NCI-H524 treated with DMSO at 0.1 percent for 48 hours (cell line): ENCODE data around the gene ANKIB1.
"Not testable (repeated sequence)": the region's sequence is repeated elsewhere in the genome, so short reads cannot be mapped to it uniquely, and the experiment has no call there.

Source experiments
- DNase-seq: peaks from one replicate; lab custom pipeline; 2025; lab: John Stamatoyannopoulos, UW

ANKIB1 gene

DNA sequence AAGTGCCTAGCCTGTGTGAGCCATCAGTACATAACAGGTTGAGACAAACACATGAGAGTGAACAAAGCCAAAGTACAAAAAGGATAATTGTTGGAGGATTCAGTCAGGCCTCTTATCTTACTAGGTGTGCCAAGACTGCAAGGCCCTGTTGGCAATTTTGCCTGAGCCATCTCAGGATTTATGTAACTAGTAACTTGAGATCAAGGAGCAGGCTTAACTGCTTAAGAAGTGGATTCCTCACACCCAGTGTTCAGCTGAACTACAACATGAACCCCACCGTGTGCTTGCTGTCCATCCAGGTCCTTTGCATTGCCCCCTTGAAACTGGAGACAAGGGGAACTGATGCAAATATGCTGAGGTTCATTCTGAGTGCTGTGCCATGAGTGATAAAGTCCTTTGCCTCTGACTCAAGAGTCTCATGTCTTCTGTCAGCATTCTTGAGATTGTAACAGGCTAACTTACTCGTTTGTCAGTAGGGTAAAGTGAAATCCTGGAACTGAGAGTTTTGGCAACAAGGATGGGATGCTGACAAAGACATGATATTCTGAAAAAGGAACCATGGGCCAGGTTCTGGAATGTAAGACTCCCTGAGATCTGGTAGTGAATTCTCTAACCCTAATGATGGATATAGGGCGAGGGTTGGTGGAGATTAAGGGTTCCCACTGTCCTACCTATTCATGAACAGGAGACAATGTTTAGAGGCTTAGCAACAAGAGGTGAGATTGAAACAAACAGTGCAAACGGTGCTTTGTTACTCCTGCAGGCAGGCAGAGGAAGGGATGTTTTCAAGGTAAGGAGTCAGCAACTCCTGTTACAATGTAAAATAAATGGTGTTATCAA, 157.4 kb downstream of the ANKIB1 start:
- DNase-seq = no peak

DNA sequence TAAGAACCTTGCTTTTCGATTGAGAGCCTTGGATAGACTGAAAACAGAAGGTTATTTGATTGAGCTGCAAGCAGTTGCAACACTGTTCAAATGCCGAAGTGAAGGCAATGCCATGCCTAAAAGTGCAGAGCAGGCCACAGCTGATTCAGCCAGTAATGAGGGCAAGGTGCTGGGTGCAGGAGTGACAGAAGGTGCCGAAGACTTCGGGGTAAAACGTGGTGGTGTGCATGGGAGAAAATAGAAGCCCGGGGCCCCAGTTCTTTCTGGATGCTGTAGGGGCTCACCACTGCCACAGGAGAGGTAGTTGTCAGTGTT, 157.9 kb downstream of the ANKIB1 start:
- DNase-seq = no peak

DNA sequence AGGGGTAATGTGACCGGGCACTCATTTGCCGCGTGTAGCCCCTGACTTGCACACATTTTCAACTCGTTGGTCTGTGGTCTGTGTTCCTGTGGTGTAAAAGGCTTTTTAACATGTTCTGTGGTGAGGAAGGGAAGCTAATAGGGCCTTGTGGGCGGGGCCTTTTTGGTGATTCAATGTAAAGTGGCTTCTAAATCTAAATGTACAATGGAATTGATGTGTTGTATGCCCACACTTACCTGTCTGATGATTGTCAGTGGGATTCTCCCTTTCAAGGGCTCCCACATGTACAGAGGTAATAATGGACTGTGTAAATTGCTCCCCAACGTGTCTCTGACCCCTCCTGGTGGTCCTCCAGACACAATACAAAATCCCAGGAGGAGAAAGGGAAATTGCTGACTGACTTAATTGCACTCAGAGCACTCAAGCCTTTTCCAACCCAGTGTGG, 158.4 kb downstream of the ANKIB1 start:
- no peak for DNase-seq

DNA sequence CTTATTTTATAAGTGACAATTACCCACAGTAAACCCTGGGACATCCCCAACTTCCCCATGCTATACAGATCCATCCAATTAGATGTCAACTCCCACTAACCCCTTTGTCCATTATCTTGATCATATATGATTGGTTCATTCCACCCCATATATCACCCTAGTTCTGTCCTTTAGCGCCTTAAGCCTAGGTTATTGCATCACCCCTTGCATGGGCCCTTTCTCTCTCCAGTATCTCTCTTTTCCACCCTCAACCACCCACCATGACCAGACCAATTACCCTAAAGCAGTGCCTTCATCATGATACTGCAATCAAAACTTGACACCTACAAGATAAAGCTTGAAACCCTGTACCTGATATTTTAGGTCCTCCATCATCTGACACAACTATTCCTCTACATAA, 163.6 kb downstream of the ANKIB1 start:
- DNase-seq = no peak

DNA sequence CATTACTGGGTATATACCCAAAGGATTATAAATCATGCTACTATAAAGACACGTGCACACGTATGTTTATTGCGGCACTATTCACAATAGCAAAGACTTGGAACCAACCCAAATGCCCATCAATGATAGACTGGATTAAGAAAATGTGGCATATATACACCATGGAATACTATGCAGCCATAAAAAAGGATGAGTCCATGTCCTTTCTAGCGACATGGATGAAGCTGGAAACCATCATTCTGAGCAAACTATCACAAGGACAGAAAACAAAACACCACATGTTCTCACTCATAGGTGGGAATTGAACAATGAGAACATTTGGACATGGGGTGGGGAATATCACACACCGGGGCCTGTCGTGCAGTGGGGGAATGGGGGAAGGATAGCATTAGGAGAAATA, 164.4 kb downstream of the ANKIB1 start:
- DNase-seq = not testable (repeated sequence)

DNA sequence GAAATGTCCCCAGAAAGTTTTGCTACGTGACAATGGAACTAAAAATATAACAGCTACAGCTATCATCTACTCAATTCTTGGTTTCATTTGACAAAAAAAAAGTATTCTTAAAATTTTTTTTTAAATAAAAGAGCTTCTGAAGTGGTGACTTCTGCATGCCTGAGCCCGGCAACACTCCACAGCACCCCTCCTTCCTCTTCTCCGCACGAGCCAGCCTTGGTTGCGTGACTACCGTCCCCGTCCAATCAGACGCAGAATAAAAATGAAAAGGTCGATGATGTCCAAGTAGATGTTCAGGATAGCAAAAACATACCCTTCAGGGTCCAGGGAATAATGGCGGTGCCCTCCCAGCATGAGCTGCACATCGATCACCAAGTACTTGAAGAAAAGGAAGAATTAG, 167.0 kb downstream of the ANKIB1 start:
- no peak for DNase-seq

DNA sequence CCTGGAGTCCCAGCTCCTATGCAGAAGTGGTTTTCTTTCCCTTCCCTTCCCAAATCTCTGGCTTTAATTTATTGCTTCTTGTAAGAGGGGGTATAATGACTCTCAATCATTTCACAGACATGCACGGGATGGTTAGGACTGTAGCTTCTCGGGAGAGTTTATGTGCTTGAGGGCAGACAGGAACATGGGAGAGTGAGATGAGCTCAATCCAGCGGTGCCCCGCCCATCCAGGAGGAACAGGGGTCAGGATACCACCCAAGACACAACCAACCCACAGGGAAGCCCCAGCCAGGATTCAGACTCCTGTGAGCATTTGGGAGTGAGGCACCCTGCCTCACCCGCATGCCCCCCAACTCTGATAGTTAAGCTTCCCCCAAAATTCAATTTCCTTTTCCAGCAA, 167.8 kb downstream of the ANKIB1 start:
- no peak for DNase-seq

DNA sequence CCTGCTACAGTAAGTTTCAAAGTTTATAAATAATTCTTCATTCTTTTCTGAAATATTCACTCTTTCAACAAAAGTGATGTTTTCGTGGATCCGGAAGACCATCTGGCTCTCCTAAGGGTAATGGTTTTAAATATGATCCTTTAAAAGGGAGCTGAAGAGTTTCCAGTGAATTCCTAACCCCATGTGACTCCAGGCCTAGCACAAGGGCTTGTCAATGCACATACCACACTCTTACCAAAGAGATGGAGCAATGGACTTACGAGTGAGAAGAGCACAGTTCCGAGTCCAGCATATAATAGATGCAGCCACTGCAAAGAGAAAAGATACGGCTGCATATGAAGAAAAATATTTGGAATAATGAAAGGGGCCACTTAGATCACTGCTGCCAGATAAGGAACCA, 169.5 kb downstream of the ANKIB1 start:
- DNase-seq = no peak

DNA sequence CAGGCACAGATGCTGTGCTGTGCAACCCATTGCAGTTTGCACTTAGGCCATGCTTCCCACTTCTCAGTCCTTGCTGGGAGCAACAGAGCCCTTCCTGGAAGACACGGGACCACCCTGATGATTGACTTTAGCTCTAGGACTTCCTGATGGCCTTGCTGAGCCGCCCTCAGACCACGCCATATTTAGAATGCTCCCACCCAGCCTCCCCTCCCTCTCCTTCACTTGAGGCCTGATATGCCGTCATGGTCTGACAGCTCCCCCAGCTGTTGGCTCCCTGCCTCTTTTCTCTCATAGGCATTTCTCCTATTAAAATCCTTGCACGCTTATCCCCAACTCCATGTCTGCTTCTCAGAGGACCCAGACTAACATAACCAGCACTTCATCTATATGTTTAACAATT, 172.1 kb downstream of the ANKIB1 start:
- DNase-seq = no peak

DNA sequence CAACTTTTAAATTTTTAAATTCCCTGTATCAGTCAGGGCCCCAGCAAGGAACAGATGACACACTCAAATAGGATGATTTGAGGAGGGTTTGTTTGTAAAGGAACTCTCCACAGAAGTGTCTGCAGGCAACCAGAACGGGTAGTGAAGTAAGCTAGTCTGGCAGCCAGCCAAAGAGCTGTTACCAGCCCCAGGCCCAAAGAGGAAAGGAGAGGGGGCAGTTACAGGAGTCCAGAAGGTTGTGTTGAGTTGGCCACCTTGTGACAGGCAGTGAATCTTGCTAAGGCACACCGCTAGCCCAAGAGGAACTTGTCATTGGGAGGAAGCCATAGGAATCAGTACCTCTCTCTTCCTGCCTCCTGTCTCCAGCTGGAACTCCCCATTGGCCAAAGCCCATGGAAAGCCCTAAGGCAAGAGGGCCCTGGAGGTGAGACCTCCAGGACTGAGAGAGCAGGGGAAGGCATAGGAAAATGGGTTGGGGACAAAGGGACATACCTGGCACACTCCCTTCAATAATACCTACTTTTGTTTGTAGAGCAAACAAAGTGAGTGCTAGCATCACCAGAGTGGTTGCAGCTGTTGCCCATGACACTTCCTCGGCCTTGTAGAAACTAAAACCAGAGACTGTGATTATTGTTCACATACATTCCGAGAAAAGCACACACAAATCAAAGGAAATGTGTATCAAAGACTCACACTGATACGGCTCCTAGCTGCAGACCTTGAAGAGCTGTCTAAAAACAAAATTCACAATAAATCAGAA, 176.1 kb downstream of the ANKIB1 start:
- DNase-seq = peak; percentile 11

DNA sequence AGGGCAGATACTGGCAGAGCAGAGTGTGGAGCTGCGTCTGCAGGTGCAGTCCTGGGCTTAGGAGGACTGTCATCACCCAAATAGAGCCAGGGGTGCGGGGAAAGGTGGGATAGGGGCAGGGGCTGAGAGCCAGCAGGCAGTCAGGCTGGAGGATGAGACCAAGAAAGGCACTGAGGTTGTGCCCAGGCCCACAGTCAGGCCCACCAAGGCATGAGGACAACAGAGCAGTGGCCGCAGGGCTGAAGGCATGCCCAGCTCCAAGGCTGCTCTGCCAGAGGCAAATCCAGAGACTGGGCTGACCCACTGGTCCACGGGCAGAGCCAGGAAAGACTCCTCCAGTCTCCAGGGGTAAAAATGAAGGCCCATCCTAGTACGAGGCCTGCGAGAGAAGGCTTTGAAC, 177.2 kb downstream of the ANKIB1 start:
- no peak for DNase-seq

DNA sequence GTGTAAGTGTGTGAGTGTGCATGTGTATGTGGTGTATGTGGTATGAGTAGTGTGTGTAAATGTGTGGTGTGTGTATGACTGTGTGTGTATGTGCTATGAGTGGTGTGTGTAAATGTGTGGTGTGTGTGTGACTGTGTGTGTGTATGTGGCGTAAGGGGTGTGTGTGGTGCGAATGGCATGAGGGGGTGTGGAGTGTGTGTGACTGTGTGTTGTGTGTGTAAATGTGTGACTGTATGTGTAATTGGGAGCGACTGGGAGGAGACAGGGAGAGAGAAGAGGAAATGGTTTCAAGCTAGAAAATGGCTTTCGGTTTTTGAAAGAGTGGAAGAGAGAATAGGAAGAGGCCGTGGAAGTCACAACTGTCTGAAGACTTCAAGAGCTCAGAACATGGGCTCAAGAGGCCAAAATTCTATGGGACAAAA, 177.9 kb downstream of the ANKIB1 start:
- DNase-seq = no peak

DNA sequence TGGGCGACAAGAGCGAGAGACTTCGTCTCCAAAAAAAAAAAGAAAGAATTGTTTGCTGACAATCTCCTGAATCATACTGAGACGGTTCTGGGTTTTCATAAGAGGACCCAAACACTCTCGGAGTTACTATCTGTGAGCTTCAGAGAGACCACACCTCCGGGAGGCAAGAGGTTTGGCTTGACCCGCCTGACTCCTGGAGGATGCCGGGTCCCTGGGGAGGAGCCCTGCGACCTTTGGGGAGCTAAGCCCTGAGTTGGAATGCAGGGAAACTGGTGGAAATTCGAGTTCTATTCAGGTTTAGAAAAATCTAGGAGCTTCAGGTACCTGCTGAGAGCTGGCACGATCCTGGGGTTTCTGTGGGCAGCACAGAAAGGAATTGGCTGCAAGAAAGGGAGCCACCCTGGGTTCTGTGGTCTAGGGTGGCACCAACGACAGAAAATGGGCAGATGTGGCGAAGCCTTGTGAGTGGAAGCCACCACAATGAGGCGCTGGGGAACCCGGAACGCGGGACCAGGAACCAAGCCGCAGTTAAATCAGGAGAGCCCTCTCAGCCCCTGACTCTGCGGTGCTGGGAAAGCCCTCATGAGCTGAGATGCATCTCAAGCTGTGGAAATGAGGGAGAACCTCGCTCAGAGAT, 179.7 kb downstream of the ANKIB1 start:
- no peak for DNase-seq

DNA sequence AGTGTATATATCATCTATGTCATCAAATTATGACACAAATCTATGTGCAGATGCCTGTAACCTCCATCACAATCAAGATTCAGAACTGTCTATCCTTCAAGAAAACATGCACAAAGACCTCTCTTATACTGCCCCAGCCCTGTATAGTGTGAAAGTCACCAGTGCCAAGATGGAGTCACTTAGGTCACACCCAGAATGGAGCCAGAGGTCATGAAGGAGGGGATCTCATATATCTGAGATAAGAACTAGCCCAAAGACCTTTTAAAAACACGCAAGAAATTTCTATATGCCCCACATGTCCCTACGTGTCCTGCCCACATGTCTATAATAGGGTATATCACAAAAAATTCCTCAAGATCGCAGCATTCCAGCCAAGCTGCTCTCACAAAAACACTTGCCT, 181.4 kb downstream of the ANKIB1 start:
- no peak for DNase-seq

DNA sequence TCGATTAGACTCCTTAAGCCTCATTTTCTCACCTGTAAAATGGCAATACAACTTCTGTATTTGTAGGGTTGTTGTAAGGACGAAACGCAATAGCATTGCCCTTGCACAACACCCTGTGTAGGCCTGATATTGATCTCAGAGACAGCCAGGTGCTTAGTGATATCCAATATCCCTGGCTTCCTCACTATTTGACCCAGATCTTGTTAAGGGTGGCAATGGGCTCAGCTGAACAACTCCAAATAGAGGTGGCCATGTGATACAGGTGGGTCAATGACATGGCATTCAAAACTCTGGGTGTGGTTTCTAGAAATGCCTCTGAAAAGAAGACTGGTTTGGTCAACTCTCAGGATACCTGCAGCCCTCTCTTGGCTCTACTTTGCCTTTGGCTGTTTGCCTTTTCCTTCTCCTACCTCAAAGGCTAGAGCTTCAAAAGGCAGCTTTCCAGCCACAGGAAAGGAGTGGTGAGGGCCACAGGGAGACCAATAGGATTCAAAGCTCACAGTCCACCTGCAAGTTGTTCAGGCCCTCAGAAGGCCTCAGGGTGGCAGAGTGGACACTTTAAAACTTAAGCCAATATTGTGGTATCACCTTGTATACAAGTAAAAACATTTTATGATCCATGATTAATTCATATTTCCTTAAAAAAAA, 186.6 kb downstream of the ANKIB1 start:
- no peak for DNase-seq

DNA sequence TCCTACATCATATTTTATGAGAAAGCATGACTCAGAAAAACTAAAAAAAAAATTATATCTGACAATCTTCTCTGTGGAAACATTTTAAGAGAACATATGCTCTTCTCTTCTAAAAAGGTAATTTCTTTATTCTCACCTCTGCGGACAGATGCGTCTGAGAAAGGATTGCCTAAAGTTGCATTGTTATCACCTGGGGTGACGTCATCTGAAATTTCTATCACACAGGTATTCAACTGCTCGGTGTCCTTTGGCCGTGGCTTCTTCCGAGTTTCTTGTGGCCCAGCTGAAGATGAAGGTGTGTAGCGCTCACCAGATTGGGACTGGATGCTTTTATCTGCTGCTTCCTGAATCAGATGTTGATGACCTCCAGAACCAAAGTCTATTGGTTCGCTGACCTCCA, 187.2 kb downstream of the ANKIB1 start:
- no peak for DNase-seq

DNA sequence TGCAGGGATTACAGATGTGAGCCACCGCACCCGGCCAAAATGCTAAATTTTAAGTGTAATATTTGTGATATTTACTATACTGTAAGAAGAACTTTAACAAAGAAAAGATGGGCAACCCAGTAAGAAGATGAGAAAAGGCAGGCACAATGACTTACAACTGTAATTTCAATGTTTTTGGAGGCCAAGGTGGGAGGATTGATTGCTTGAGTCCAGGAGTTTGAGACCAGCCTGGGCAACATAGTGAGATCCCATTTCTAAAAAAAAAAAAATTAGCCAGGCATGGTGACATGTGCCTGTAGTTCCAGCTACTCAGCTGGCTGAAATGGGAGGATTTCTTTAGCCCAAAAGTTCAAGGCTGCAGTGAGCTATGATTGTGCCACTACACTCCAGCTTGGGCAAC, 189.8 kb downstream of the ANKIB1 start:
- no peak for DNase-seq

DNA sequence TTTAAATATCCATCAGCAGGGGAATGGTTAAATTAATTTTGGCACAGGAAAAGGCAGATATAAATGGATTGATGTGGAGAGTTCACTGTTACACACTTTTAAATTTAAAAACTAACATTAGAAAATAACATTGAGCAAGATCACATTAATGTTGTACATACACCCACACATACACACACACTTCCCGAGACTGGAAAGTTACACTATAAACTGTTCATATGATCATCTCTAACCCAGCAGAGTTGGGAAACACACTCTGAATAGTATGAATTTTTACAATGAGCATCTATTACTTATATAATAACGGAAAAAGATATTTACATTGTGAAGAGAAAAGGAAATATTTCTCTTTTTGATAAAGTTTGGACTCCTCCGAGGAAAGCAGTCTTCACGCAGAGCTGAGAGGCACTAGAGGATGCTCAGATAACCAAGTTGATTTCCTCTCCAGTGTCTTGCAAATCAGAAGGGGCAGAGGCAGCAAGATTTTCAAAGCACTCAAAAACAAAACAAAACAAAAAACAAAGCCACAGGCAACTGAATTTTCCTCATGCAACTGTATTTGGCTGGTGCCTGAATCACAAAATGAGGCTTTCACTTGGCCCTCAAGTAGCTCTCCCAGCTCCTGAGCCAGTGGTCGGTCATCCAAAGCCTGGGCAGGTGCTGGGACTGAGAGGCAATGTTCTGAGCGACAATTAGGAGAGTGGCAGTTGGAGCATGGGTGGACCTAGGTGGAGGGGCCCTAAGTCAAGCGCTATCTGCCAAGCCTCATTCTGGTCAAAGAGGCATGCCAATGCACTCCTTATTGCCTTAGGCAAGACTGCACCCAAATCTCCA, 191.1 kb downstream of the ANKIB1 start:
- no peak for DNase-seq

DNA sequence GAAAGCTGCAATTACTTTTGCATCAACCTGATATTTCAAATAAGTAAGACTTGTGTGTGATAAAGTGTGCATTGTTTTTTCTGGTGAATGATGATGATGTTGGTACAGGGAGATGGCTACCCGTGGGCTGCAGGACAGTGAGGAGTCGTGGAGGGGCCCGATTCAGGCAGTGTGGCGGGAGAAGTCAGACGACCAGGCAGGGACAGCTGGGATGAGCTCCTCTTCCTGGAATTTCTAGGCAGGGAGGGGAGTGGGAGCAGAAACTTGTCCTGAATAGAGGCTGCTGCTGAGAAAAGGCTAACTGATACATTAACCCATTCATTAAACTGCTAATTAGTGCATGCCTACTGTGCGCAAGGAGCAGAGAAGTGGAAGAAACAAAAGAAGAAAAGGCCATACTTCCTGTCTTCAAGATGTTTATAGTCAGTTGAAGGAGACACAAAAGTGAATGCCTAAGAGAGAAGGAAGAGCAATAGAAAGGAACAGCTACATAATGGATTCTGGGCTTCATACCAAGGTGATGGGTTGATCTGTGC, 192.2 kb downstream of the ANKIB1 start:
- DNase-seq = no peak

DNA sequence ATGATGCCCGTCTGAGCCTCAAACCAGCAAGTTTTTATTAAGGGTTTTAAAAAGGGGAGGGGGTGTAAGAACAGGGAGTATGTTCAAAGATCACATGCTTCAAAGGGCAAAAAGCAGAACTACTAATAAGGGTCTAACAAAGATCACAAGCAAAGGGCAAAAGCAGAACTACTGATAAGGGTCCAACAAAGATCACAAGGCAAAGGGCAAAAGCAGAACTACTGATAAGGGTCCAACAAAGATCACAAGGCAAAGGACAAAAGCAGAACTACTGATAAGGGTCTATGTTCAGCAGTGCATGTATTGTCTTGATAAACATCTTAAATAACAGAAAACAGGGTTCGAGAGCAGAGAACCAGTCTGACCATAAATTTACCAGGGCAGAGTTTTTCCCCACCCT, 196.9 kb downstream of the ANKIB1 start:
- not testable (repeated sequence) for DNase-seq

DNA sequence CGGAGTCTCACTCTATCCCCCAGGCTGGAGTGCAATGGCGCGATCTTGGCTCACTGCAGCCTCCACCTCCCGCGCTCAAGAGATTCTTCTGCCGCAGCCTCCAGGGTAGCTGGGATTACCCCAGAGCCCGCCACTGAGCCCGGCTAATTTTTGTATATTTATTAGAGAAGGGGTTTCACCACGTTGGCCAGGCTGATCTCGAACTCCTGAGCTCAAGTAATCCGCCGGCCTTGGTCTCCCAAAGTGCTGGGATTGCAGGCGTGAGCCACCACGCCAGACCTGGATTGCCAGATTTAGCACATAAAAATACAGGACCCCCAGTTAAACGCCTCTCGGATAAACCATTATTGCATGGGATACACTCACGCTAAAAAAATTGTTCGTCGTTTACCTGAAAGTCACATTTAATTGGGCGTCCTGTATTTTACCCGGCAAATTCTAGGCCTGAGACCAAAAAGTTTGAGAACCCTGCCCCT, 201.1 kb downstream of the ANKIB1 start:
- DNase-seq = peak; percentile 72
